PFSK-1 (cell line): ENCODE measurements around the gene ZAP70.

Source experiments
- FOXP2 ChIP-seq: optimal IDR thresholded peaks from 2 replicates; pipeline ENCODE3; 2011; ENCODE audit warnings: borderline replicate concordance, control low read depth, inconsistent platforms; ENCODE audit not compliant: insufficient read depth; ENCODE audit errors: extremely low read length, extremely low read depth
- POLR2AphosphoS5 ChIP-seq: IDR thresholded peaks from 2 replicates; pipeline ENCODE4 v1.6.1; 2012; ENCODE audit warnings: low read depth, mild to moderate bottlenecking, control low read depth, low read length, moderate library complexity
- REST ChIP-seq, 2 experiments: IDR thresholded peaks; 2 replicates each; pipeline versions ENCODE4 v1.6.1 to v1.8.0; 2011 to 2012; ENCODE audit warnings: low read depth in 2 of 2, low read length in 2 of 2, control low read depth in 1 of 2, inconsistent platforms in 1 of 2, mild to moderate bottlenecking in 1 of 2, moderate library complexity in 1 of 2; ENCODE audit not compliant: insufficient read depth in 1 of 2
- SIN3A ChIP-seq: IDR thresholded peaks from 2 replicates; pipeline ENCODE4 v1.6.1; 2012; ENCODE audit warnings: mild to moderate bottlenecking, low read length, moderate library complexity, borderline replicate concordance; ENCODE audit not compliant: insufficient read depth
- TAF1 ChIP-seq: IDR thresholded peaks from 2 replicates; pipeline ENCODE4 v1.6.1; 2012; ENCODE audit warnings: low read length, control low read depth, borderline replicate concordance; ENCODE audit not compliant: insufficient read depth

The ZAP70 gene

DNA sequence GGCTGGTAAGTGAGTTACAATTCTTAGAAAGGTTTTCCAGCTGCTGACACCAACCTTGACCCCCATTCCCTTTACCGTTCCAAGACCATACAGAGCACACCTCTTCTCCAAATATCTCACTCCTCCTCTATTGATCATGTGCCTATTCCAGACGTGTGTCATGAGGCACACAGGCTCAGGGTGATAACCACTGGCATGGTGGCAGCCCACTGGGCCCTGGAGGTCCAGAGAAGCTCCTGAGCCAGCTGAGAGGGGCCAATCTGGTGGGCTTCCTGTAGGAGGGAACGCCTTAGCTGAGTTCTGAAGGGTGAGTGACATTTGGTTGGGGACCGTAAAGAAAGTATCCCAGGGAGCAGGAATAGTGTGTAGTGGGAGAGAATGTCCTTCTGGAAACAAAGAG is 28.3 kb downstream of the ZAP70 start:
- TF ChIP-seq SIN3A, result no peak
- TF ChIP-seq TAF1, result no peak
- no peak for TF ChIP-seq POLR2AphosphoS5
- no peak for TF ChIP-seq FOXP2
- TF ChIP-seq REST (IDR thresholded peaks at IDR 0.05; ENCODE audit: insufficient read depth in 1 of 2, low read depth in 2 of 2, low read length in 2 of 2), result no peak

DNA sequence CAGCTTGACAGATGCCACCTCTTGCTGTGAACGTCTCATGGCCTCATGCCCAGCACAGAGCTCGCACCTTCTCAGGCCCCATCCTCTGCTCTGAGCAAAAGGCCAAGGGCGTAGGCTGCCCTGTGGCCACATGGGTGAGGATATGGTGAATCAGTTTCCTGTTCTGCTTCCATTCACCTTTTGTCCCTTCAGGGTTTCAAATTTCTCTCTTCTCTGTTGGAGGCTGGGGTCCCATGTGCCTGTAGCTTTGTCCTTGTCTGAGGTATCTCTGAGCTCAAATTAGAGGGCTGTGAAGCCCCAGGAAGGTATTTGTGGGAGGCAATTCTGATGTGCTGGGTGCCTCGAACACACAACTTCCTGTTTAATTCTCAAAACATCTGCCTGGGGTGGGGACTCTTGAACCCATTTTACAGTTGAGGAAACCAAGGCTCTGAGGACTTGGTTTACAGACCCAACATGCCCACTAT is 29.0 kb downstream of the ZAP70 start:
- TF ChIP-seq FOXP2 (no peak), POLR2AphosphoS5 (no peak), REST (IDR thresholded peaks at IDR 0.05; ENCODE audit: insufficient read depth in 1 of 2, low read depth in 2 of 2, low read length in 2 of 2) (no peak), SIN3A (no peak), TAF1 (no peak)

DNA sequence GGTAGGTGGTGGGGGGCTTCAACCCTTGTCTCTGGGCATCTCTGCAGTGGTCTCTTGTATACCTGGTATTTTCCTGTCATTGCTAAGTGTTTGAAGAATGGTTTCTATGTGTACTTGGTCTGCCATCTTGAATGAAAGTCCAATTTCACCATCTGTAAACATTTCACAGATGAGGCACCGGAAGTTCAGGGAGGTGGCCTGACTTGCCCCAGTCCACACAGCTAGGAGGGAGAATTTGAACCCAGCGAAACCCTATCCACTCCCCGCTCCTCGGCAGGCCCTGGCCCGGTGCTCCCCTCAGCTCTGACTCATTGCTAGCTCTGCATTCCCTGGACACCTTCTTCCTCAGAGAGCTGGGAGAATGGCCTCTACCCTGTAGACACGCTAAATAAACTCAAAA is 30.5 kb downstream of the ZAP70 start:
- TF ChIP-seq TAF1 (no peak), POLR2AphosphoS5 (no peak), REST (IDR thresholded peaks at IDR 0.05; ENCODE audit: insufficient read depth in 1 of 2, low read depth in 2 of 2, low read length in 2 of 2) (no peak), FOXP2 (no peak), SIN3A (no peak)

DNA sequence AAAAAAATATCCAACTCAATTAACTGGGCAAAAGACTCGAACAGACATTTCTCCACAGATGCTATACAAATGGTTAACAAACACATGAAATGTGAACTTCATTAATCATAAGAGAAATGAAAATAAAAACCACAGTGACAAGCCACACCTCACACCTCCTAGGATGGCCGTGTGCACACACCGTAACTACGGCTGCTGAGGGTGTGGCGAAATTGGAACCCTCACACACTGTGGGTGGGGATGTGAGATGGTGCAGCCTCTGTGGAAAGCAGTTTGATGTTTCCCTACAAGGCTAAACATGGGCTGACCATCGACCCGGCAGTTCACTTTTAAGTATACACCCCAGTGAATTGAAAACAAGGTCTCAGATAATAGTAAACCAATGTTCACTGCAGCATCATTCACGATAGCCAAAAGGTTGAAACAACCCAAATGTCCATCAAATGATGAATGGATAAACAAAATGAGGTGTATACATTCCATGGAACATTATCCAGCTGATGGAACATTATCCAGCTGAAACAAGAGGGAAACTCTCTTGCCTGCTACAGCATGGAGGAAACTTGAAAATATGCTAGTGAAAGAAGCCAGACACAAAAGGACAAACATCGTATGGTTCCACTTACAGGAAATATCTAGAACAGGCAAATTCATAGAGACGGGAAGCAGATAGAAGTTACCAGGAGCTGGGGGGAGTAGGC is 32.2 kb downstream of the ZAP70 start:
- TF ChIP-seq REST (IDR thresholded peaks at IDR 0.05; ENCODE audit: insufficient read depth in 1 of 2, low read depth in 2 of 2, low read length in 2 of 2) (no peak), POLR2AphosphoS5 (no peak), SIN3A (no peak), TAF1 (no peak)

DNA sequence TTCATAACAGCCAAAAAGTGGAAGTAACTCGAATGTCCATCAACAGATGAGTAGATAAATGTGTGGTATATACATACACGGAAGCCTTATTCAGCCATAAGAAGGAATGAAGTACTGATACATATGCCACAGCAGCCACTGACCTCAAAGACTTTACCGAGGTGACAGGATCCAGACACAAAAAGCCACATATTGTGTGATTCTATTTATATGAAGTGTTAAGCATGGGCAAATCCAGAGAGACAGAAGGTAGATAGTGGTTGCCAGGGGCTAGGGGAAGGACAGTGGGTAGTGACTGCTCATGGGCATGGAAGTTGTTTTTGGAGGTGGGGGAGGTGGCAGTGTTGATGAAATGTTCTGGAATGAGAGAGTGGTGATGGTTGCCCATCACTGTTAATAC is 33.9 kb downstream of the ZAP70 start:
- TF ChIP-seq FOXP2, result no peak
- TF ChIP-seq REST (IDR thresholded peaks at IDR 0.05; ENCODE audit: insufficient read depth in 1 of 2, low read depth in 2 of 2, low read length in 2 of 2), result no peak
- no peak for TF ChIP-seq TAF1
- no peak for TF ChIP-seq SIN3A
- no peak for TF ChIP-seq POLR2AphosphoS5
